H9 (cell line): Measurements from ENCODE around the gene SCN11A. TPM values are rescaled to one million over a fixed set of nuclear protein-coding genes. Genes with fewer than 3 reads are reported as not detected.

Experiments used
- DNase-seq: peaks from one replicate; pipeline ENCODE4 v3.0.0-alpha.2; 2017
- H2AFZ ChIP-seq: one replicate; pipeline ENCODE4 v1.6.1; 2013; ENCODE audit warnings: mild to moderate bottlenecking, low read length, control low read depth, moderate library complexity
- H2AK5ac ChIP-seq: 2 replicates; pipeline ENCODE4 v1.6.1; 2013; ENCODE audit warnings: low read length, control low read depth, mixed read lengths; ENCODE audit not compliant: insufficient read length
- H2BK120ac ChIP-seq: one replicate; pipeline ENCODE4 v1.6.1; 2013; ENCODE audit warnings: low read depth, mild to moderate bottlenecking, low read length, control low read depth, inconsistent platforms; ENCODE audit not compliant: poor library complexity, severe bottlenecking
- H2BK12ac ChIP-seq: 2 replicates; pipeline ENCODE4 v1.6.1; 2013; ENCODE audit warnings: low read length, control low read depth, mixed read lengths, low read depth; ENCODE audit not compliant: insufficient read length
- H2BK15ac ChIP-seq: 2 replicates; pipeline ENCODE4 v1.6.1; 2013; ENCODE audit warnings: low read depth, low read length, control low read depth
- H2BK20ac ChIP-seq: one replicate; pipeline ENCODE4 v1.6.1; 2013; ENCODE audit warnings: low read depth, mild to moderate bottlenecking, low read length, control low read depth, inconsistent platforms; ENCODE audit not compliant: poor library complexity, severe bottlenecking
- H2BK5ac ChIP-seq: 2 replicates; pipeline ENCODE4 v1.6.1; 2013; ENCODE audit warnings: low read length, control low read depth, mixed read lengths; ENCODE audit not compliant: insufficient read length
- H3K14ac ChIP-seq: 2 replicates; pipeline ENCODE4 v1.6.1; 2013; ENCODE audit warnings: low read length, control low read depth; ENCODE audit not compliant: insufficient read depth
- H3K18ac ChIP-seq: 2 replicates; pipeline ENCODE4 v1.6.1; 2013; ENCODE audit warnings: low read depth, mild to moderate bottlenecking, mixed read lengths, low read length, control low read depth; ENCODE audit not compliant: insufficient read length
- H3K23ac ChIP-seq: 2 replicates; pipeline ENCODE4 v1.6.1; 2013; ENCODE audit warnings: low read length, control low read depth, mixed read lengths, low read depth; ENCODE audit not compliant: insufficient read length
- H3K23me2 ChIP-seq: 2 replicates; pipeline ENCODE4 v1.6.1; 2013; ENCODE audit warnings: low read depth, mild to moderate bottlenecking, mixed read lengths, low read length, control low read depth; ENCODE audit not compliant: insufficient read length, poor library complexity, severe bottlenecking
- H3K27ac ChIP-seq: 2 replicates; pipeline ENCODE4 v1.5.1; 2013; ENCODE audit warnings: low read length, control low read depth, mixed read lengths, low read depth; ENCODE audit not compliant: insufficient read length
- H3K27me3 ChIP-seq: 2 replicates; pipeline ENCODE4 v1.6.1; 2013; ENCODE audit warnings: low read length, control low read depth, inconsistent platforms; ENCODE audit not compliant: insufficient read depth
- H3K4ac ChIP-seq: 2 replicates; pipeline ENCODE4 v1.6.1; 2013; ENCODE audit warnings: low read depth, mild to moderate bottlenecking, control low read depth, inconsistent platforms, low read length, moderate library complexity
- H3K4me1 ChIP-seq: 2 replicates; pipeline ENCODE4 v1.6.1; 2013; ENCODE audit warnings: low read length, control low read depth, inconsistent platforms; ENCODE audit not compliant: insufficient read depth
- H3K4me2 ChIP-seq: 2 replicates; pipeline ENCODE4 v1.6.1; 2013; ENCODE audit warnings: low read length, control low read depth, mixed read lengths; ENCODE audit not compliant: insufficient read length, insufficient read depth
- H3K56ac ChIP-seq: 2 replicates; pipeline ENCODE4 v1.6.1; 2013; ENCODE audit warnings: low read depth, mild to moderate bottlenecking, mixed read lengths, low read length, control low read depth; ENCODE audit not compliant: insufficient read length
- H3K79me1 ChIP-seq: 2 replicates; pipeline ENCODE4 v1.6.1; 2013; ENCODE audit warnings: low read depth, mild to moderate bottlenecking, moderate library complexity, low read length, control low read depth, inconsistent platforms; ENCODE audit not compliant: insufficient read depth, poor library complexity, severe bottlenecking
- H3K79me2 ChIP-seq: 2 replicates; pipeline ENCODE4 v1.6.1; 2013; ENCODE audit warnings: low read length, control low read depth, inconsistent platforms; ENCODE audit not compliant: insufficient read depth
- H3K9ac ChIP-seq: 2 replicates; pipeline ENCODE4 v1.6.1; 2013; ENCODE audit warnings: low read length, control low read depth, mixed read lengths; ENCODE audit not compliant: insufficient read length; ENCODE audit errors: extremely low read depth
- H3K9me3 ChIP-seq: one replicate; pipeline ENCODE4 v1.6.1; 2013; ENCODE audit warnings: low read depth, low read length, inconsistent platforms; ENCODE audit not compliant: control insufficient read depth
- H3T11ph ChIP-seq: one replicate; pipeline ENCODE4 v1.6.1; 2013; ENCODE audit warnings: mild to moderate bottlenecking, low read length, control low read depth, inconsistent platforms
- H4K20me1 ChIP-seq: one replicate; pipeline ENCODE4 v1.6.1; 2013; ENCODE audit not compliant: control insufficient read depth, insufficient read length, insufficient read depth
- H4K5ac ChIP-seq: 2 replicates; pipeline ENCODE4 v1.6.1; 2013; ENCODE audit warnings: low read depth, mild to moderate bottlenecking, mixed read lengths, low read length, control low read depth; ENCODE audit not compliant: insufficient read length
- H4K8ac ChIP-seq: replicated peaks from 2 replicates; pipeline ENCODE4 v1.6.1; 2013; ENCODE audit warnings: low read length, control low read depth, mixed read lengths, low read depth; ENCODE audit not compliant: insufficient read length
- H4K91ac ChIP-seq: 2 replicates; pipeline ENCODE4 v1.6.1; 2013; ENCODE audit warnings: low read depth, mild to moderate bottlenecking, moderate library complexity, mixed read lengths, low read length, control low read depth; ENCODE audit not compliant: insufficient read length
- H3K27ac Mint-ChIP-seq, 3 experiments: 2 replicates in 2 of 3; 3 replicates in 1 of 3; pipeline ENCODE4 v1.8.0; 2020 to 2021; ENCODE audit warnings: mixed read lengths in 3 of 3, mild to moderate bottlenecking in 1 of 3, moderate library complexity in 1 of 3
- H3K27me3 Mint-ChIP-seq: 2 replicates; pipeline ENCODE4 v1.8.0; 2021; ENCODE audit warnings: low read depth, mild to moderate bottlenecking, moderate library complexity, mixed read lengths
- H3K36me3 Mint-ChIP-seq, 3 experiments: 2 replicates in 2 of 3; 3 replicates in 1 of 3; pipeline ENCODE4 v1.8.0; 2020 to 2021; ENCODE audit warnings: low read depth in 3 of 3, mixed read lengths in 3 of 3; ENCODE audit not compliant: insufficient read depth in 1 of 3
- H3K4me1 Mint-ChIP-seq, 2 experiments: 2 replicates each; pipeline ENCODE4 v1.8.0; 2020; ENCODE audit warnings: mixed read lengths in 2 of 2
- H3K4me3 Mint-ChIP-seq, 2 experiments: 2 replicates in 1 of 2; 3 replicates in 1 of 2; pipeline ENCODE4 v1.8.0; 2020 to 2021; ENCODE audit warnings: mild to moderate bottlenecking in 2 of 2, mixed read lengths in 2 of 2, moderate library complexity in 1 of 2
- H3K9me3 Mint-ChIP-seq, 2 experiments: 2 replicates in 1 of 2; 3 replicates in 1 of 2; pipeline ENCODE4 v1.8.0; 2020; ENCODE audit warnings: mild to moderate bottlenecking in 2 of 2, mixed read lengths in 2 of 2, moderate library complexity in 1 of 2
- WGBS: extraction: QIAGEN DNeasy Blood & Tissue Kit; methylation state at CpG from one replicate; pipeline ENCODE4 v1.1.7; 2013; ENCODE audit warnings: missing lambda C conversion rate, low lambda C conversion rate, mixed read lengths; ENCODE audit not compliant: insufficient read length; ENCODE audit errors: extremely low coverage; 5-methylcytosine and 5-hydroxymethylcytosine counted together
- total RNA-seq: library from RNA; stranded (reverse); gene quantifications from 2 replicates; pipeline ENCODE4 v1.2.1, GENCODE V29; 2021
- TF ChIP-seq, protein P1 (sequence below): fragments of 200-600 bp; sonication (generic); conservative IDR thresholded peaks from 3 replicates; pipeline ENCODE4 v1.8.0; 2021; ENCODE audit warnings: antibody characterized with exemption, mild to moderate bottlenecking

The SCN11A gene
- total RNA-seq, 1 experiment from 2014 or later = 0.17 TPM

DNA sequence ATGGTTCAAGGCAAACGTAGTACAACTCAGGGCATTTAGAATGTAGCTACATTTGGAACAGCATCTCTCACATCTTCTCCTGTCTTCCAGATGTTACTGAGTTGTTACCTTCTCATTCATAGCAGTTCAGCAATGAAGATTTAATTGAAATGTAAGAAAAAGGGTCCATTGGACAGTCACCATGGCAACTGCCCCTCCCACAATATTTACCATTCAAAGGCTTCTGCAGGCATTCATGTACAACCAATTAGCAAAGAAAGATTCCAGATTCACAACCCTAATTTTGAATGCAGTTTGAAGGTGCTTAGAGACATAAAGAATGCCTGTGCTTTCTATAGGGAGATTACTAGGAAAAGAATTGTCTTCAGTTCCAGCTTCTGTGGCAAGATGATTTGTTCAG lies 22.2 kb downstream of the SCN11A start:
- no CpG with 5 or more reads among the region's 1 CpG for WGBS

More for the DNA sequence above, 22.2 kb downstream of the SCN11A start:
- H4K91ac ChIP-seq = no peak overlapping the region
- no peak overlapping the region for H4K5ac ChIP-seq
- no peak overlapping the region for H2BK120ac ChIP-seq
- no peaks in the 10 kb centered on the region for H3K27me3 ChIP-seq
- peaks cover 0 to 2% (median 0%) of the 10 kb centered on the region in 3 experiments; a peak in 1 of 7 replicates for H3K36me3 Mint-ChIP-seq
- no peak overlapping the region for H3K27ac Mint-ChIP-seq
- no peak overlapping the region for H3K56ac ChIP-seq
- DNase-seq = no peak
- no peak overlapping the region for H2AK5ac ChIP-seq
- H3K27me3 Mint-ChIP-seq = peaks cover 2% of the 10 kb centered on the region; the same call in 1 of the 2 replicates
- peaks cover 0 to 4% of the 10 kb centered on the region in 2 experiments; a peak in 2 of 5 replicates for H3K9me3 Mint-ChIP-seq
- no peak overlapping the region for H3K18ac ChIP-seq
- TF ChIP-seq, protein P1, sequence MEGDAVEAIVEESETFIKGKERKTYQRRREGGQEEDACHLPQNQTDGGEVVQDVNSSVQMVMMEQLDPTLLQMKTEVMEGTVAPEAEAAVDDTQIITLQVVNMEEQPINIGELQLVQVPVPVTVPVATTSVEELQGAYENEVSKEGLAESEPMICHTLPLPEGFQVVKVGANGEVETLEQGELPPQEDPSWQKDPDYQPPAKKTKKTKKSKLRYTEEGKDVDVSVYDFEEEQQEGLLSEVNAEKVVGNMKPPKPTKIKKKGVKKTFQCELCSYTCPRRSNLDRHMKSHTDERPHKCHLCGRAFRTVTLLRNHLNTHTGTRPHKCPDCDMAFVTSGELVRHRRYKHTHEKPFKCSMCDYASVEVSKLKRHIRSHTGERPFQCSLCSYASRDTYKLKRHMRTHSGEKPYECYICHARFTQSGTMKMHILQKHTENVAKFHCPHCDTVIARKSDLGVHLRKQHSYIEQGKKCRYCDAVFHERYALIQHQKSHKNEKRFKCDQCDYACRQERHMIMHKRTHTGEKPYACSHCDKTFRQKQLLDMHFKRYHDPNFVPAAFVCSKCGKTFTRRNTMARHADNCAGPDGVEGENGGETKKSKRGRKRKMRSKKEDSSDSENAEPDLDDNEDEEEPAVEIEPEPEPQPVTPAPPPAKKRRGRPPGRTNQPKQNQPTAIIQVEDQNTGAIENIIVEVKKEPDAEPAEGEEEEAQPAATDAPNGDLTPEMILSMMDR = no peak
- H3K4ac ChIP-seq = no peak overlapping the region
- H3K79me1 ChIP-seq = no peaks in the 10 kb centered on the region
- no peak overlapping the region for H2BK5ac ChIP-seq
- no peaks in the 10 kb centered on the region for H4K20me1 ChIP-seq
- H3T11ph ChIP-seq = no peak overlapping the region
- no peak overlapping the region for H3K14ac ChIP-seq
- no peaks in the 10 kb centered on the region for H3K23me2 ChIP-seq
- H2AFZ ChIP-seq = no peak overlapping the region
- H4K8ac ChIP-seq = no peak overlapping the region
- no peak overlapping the region for H3K4me3 Mint-ChIP-seq
- H2BK15ac ChIP-seq = no peak overlapping the region
- no peak overlapping the region for H2BK20ac ChIP-seq
- H2BK12ac ChIP-seq = no peak overlapping the region
- no peak overlapping the region for H3K23ac ChIP-seq
- no peak overlapping the region for H3K27ac ChIP-seq
- no peaks in the 10 kb centered on the region for H3K9me3 ChIP-seq
- H3K4me2 ChIP-seq = no peak overlapping the region
- H3K4me1 Mint-ChIP-seq = no peaks in the 10 kb centered on the region
- no peaks in the 10 kb centered on the region for H3K4me1 ChIP-seq
- no peaks in the 10 kb centered on the region for H3K79me2 ChIP-seq
- no peak overlapping the region for H3K9ac ChIP-seq
